ENCODE measurements around the gene ZNF550.
"Not testable (repeated sequence)": the region's sequence is repeated elsewhere in the genome, so short reads cannot be mapped to it uniquely, and the experiment has no call there.

ZNF550 gene

GRCh38 chr19:57527136-57527881 is 32.4 kb downstream of the ZNF550 start, which contains the start of gene ZNF549:
Gene ZNF549 (plus strand): TSS chr19:57527356. CDS start chr19:57527574, 218 bp downstream.
- FAIRE-seq = peak; percentile 96

GRCh38 chr19:57518021-57518420 is 41.6 kb downstream of the ZNF550 start:
- not testable (repeated sequence) for FAIRE-seq

- FAIRE-seq = no peak
Observed at GRCh38 chr19:57515255-57515654, 44.4 kb downstream of the ZNF550 start.

- FAIRE-seq = no peak
Observed at GRCh38 chr19:57512845-57513244, 46.8 kb downstream of the ZNF550 start.

GRCh38 chr19:57511484-57511883 is 48.2 kb downstream of the ZNF550 start:
- no peak for FAIRE-seq

GRCh38 chr19:57506163-57506562 is 53.5 kb downstream of the ZNF550 start:
- no peak for FAIRE-seq

GRCh38 chr19:57500400-57500799 is 59.3 kb downstream of the ZNF550 start:
- not testable (repeated sequence) for FAIRE-seq

- peak; percentile 67 for FAIRE-seq
Observed at GRCh38 chr19:57499680-57500395, 59.8 kb downstream of the ZNF550 start, which contains the start of gene ZNF773. Gene ZNF773 (plus strand): TSS chr19:57499938. CDS start chr19:57500081, 143 bp downstream.

GRCh38 chr19:57499332-57499679 is 60.4 kb downstream of the ZNF550 start:
- FAIRE-seq = not testable (repeated sequence)

GRCh38 chr19:57488299-57488644 is 71.4 kb downstream of the ZNF550 start:
- not testable (repeated sequence) for FAIRE-seq

GRCh38 chr19:57487477-57488298 is 72.0 kb downstream of the ZNF550 start, which contains the start of gene ZNF419:
Gene ZNF419 (plus strand): TSS chr19:57487750. CDS start chr19:57487951, 201 bp downstream.
- FAIRE-seq = peak; percentile 92
